Epidermal melanocyte (primary cell): ENCODE measurements around the gene PDE9A.

Source experiments
- DNase-seq: peaks from one replicate; pipeline ENCODE4 v3.0.0; 2011; ENCODE audit warnings: low spot score; ENCODE audit not compliant: insufficient read length

PDE9A gene

GRCh38 chr21:42670058-42670880, 16.8 kb downstream of the PDE9A start:
- no peak for DNase-seq

GRCh38 chr21:42670884-42671283, 17.5 kb downstream of the PDE9A start:
- no peak for DNase-seq

- DNase-seq, result no peak
Observed at GRCh38 chr21:42671778-42672593, 18.6 kb downstream of the PDE9A start.

GRCh38 chr21:42672699-42673458, 19.5 kb downstream of the PDE9A start:
- DNase-seq, result no peak

GRCh38 chr21:42673633-42674328, 20.4 kb downstream of the PDE9A start:
- no peak for DNase-seq

GRCh38 chr21:42674351-42674940, 21.0 kb downstream of the PDE9A start:
- DNase-seq, result no peak

GRCh38 chr21:42675403-42675802, 22.0 kb downstream of the PDE9A start:
- DNase-seq, result no peak

GRCh38 chr21:42676808-42677207, 23.4 kb downstream of the PDE9A start:
- no peak for DNase-seq

GRCh38 chr21:42677339-42678321, 24.2 kb downstream of the PDE9A start:
- no peak for DNase-seq

GRCh38 chr21:42678618-42679295, 25.3 kb downstream of the PDE9A start:
- DNase-seq, result no peak

- no peak for DNase-seq
Observed at GRCh38 chr21:42679319-42680057, 26.1 kb downstream of the PDE9A start.

GRCh38 chr21:42680058-42680330, 26.6 kb downstream of the PDE9A start:
- DNase-seq, result no peak

GRCh38 chr21:42680429-42680828, 27.0 kb downstream of the PDE9A start:
- no peak for DNase-seq

- no peak for DNase-seq
Observed at GRCh38 chr21:42681296-42682206, 28.1 kb downstream of the PDE9A start.

- no peak for DNase-seq
Observed at GRCh38 chr21:42682661-42683210, 29.3 kb downstream of the PDE9A start.

- DNase-seq, result no peak
Observed at GRCh38 chr21:42683371-42684108, 30.1 kb downstream of the PDE9A start.
